HEK293 (cell line): ENCODE results near the gene PYY.

Experiments used
- OSR2 ChIP-seq: fragments of 450-650 bp; formaldehyde crosslinking; IDR thresholded peaks from 2 replicates; pipeline ENCODE4 v1.5.1; 2016; ENCODE audit warnings: missing biosample characterization, missing genetic modification characterization
- OVOL3 ChIP-seq: fragments of 450-650 bp; formaldehyde crosslinking; IDR thresholded peaks from 2 replicates; pipeline ENCODE4 v1.5.1; 2016; ENCODE audit warnings: missing biosample characterization, missing genetic modification characterization
- SETDB1 ChIP-seq: IDR thresholded peaks from one replicate; pipeline ENCODE4 v1.6.1; 2017; ENCODE audit warnings: mild to moderate bottlenecking, low read length, moderate library complexity, mixed read lengths; ENCODE audit not compliant: insufficient read length
- SP7 ChIP-seq: fragments of 450-650 bp; formaldehyde crosslinking; IDR thresholded peaks from 2 replicates; pipeline ENCODE4 v1.5.1; 2016; ENCODE audit warnings: missing biosample characterization, missing genetic modification characterization
- YY2 ChIP-seq: fragments of 450-650 bp; formaldehyde crosslinking; IDR thresholded peaks from 2 replicates; pipeline ENCODE4 v1.5.1; 2016; ENCODE audit warnings: missing biosample characterization, missing genetic modification characterization
- ZBTB10 ChIP-seq: fragments of 450-650 bp; formaldehyde crosslinking; IDR thresholded peaks from 2 replicates; pipeline ENCODE4 v1.5.1; 2016; ENCODE audit warnings: missing biosample characterization, missing genetic modification characterization
- ZBTB21 ChIP-seq: fragments of 450-650 bp; formaldehyde crosslinking; IDR thresholded peaks from 2 replicates; pipeline ENCODE4 v1.5.1; 2017; ENCODE audit warnings: missing biosample characterization, missing genetic modification characterization
- ZBTB44 ChIP-seq: fragments of 450-650 bp; IDR thresholded peaks from 2 replicates; pipeline ENCODE4 v1.5.1; 2018; ENCODE audit warnings: missing biosample characterization, mild to moderate bottlenecking, missing genetic modification characterization
- ZBTB7A ChIP-seq: fragments of 450-650 bp; formaldehyde crosslinking; IDR thresholded peaks from 2 replicates; pipeline ENCODE4 v1.5.1; 2016; ENCODE audit warnings: low read depth, missing biosample characterization, missing genetic modification characterization
- ZFHX2 ChIP-seq: fragments of 450-650 bp; formaldehyde crosslinking; conservative IDR thresholded peaks from 2 replicates; pipeline ENCODE4 v1.5.1; 2016; ENCODE audit warnings: missing biosample characterization, missing genetic modification characterization
- ZFP41 ChIP-seq: fragments of 450-650 bp; formaldehyde crosslinking; IDR thresholded peaks from 2 replicates; pipeline ENCODE4 v1.5.1; 2016; ENCODE audit warnings: missing biosample characterization, missing genetic modification characterization, borderline replicate concordance
- ZNF114 ChIP-seq: fragments of 450-650 bp; formaldehyde crosslinking; IDR thresholded peaks from 2 replicates; pipeline ENCODE4 v1.5.0; 2017; ENCODE audit warnings: missing biosample characterization, missing genetic modification characterization
- ZNF138 ChIP-seq: fragments of 450-650 bp; formaldehyde crosslinking; IDR thresholded peaks from 2 replicates; pipeline ENCODE4 v1.5.1; 2016; ENCODE audit warnings: missing biosample characterization, missing genetic modification characterization, borderline replicate concordance
- ZNF148 ChIP-seq: fragments of 450-650 bp; formaldehyde crosslinking; IDR thresholded peaks from 2 replicates; pipeline ENCODE4 v1.5.0; 2017; ENCODE audit warnings: missing biosample characterization, missing genetic modification characterization, borderline replicate concordance
- ZNF174 ChIP-seq: fragments of 450-650 bp; formaldehyde crosslinking; IDR thresholded peaks from 2 replicates; pipeline ENCODE4 v1.5.0; 2017; ENCODE audit warnings: missing biosample characterization, mild to moderate bottlenecking, missing genetic modification characterization
- ZNF184 ChIP-seq: fragments of 450-650 bp; IDR thresholded peaks from 2 replicates; pipeline ENCODE4 v1.5.1; 2018; ENCODE audit warnings: missing biosample characterization, mild to moderate bottlenecking, missing genetic modification characterization
- ZNF202 ChIP-seq: fragments of 450-650 bp; formaldehyde crosslinking; IDR thresholded peaks from 2 replicates; pipeline ENCODE4 v1.5.1; 2016; ENCODE audit warnings: missing biosample characterization, missing genetic modification characterization, borderline replicate concordance
- ZNF302 ChIP-seq: fragments of 450-650 bp; formaldehyde crosslinking; IDR thresholded peaks from 2 replicates; pipeline ENCODE4 v1.5.1; 2016; ENCODE audit warnings: missing biosample characterization, missing genetic modification characterization, low read depth
- ZNF324 ChIP-seq: fragments of 450-650 bp; formaldehyde crosslinking; IDR thresholded peaks from 2 replicates; pipeline ENCODE4 v1.5.1; 2016; ENCODE audit warnings: missing biosample characterization, missing genetic modification characterization
- ZNF510 ChIP-seq: fragments of 450-650 bp; formaldehyde crosslinking; IDR thresholded peaks from 2 replicates; pipeline ENCODE4 v1.5.1; 2018; ENCODE audit warnings: mild to moderate bottlenecking, missing genetic modification characterization, missing biosample characterization; ENCODE audit not compliant: insufficient replicate concordance
- ZNF529 ChIP-seq: fragments of 450-650 bp; formaldehyde crosslinking; IDR thresholded peaks from 2 replicates; pipeline ENCODE4 v1.5.1; 2017; ENCODE audit warnings: missing genetic modification characterization, missing biosample characterization; ENCODE audit not compliant: insufficient replicate concordance
- ZNF549 ChIP-seq: fragments of 450-650 bp; IDR thresholded peaks from 2 replicates; pipeline ENCODE4 v1.5.1; 2018; ENCODE audit warnings: missing biosample characterization, missing genetic modification characterization, mild to moderate bottlenecking, inconsistent platforms, moderate library complexity
- ZNF837 ChIP-seq: fragments of 450-650 bp; formaldehyde crosslinking; IDR thresholded peaks from 2 replicates; pipeline ENCODE4 v1.5.1; 2016; ENCODE audit warnings: missing biosample characterization, missing genetic modification characterization
- ZSCAN16 ChIP-seq: fragments of 450-650 bp; formaldehyde crosslinking; IDR thresholded peaks from 2 replicates; pipeline ENCODE4 v1.5.1; 2016; ENCODE audit warnings: missing biosample characterization, missing genetic modification characterization
- TF ChIP-seq, protein P1 (sequence below): fragments of 450-650 bp; formaldehyde crosslinking; IDR thresholded peaks from 2 replicates; pipeline ENCODE4 v1.5.1; 2016; ENCODE audit warnings: missing biosample characterization, missing genetic modification characterization
- TF ChIP-seq, protein P2 (sequence below): fragments of 450-650 bp; formaldehyde crosslinking; IDR thresholded peaks from 2 replicates; pipeline ENCODE4 v1.5.1; 2016; ENCODE audit warnings: missing biosample characterization, missing genetic modification characterization

The PYY gene

DNA sequence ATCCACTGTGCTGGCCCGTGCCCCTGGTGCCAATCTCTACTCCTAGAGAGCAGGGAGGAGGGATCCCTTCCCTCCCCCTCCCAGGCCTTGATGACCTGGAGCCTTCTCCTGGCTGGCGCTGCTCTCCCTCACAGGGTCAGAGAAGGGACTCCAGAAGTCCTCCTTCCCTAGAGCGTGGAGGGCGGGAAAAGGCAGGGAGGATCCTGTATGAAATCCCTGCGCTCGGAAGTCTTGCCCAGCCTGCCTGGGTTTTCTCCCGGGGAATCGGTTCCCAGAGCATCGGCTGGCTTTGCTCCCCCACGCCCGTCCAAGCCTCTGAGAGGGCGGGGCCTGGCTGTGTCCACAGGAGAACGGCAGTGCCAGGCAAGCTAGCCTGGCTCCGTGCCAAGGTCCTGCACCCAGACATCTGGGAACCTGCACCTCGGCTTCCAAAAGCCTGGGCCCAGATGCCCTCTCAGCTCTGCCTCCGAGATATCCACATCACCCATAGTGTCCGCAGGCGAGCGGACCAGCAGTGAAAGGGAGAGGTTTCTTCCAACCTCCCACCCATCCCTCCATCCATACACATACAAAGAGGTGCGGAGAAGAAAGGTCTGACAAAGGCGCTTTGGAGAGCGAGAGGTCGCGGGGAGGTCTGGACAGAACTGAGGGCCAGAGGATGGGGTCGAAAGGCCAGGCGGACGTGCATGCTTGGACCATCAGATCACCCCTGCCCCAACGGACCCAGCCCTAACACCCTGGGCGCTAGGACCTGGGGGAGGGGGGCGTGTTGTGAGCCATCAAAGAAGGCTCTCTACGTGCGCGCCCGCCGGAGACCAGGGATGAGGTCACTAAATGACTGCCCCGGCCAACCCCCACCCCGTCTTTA, 47.5 kb downstream of the PYY start (continued):
- TF ChIP-seq ZBTB7A (tag by site-specific recombination) (no peak), ZSCAN16 (tag by site-specific recombination) (no peak), ZFHX2 (tag by site-specific recombination) (peak; percentile 58), ZNF549 (tag by site-specific recombination) (no peak), ZNF184 (peak; percentile 44; the same call in 1 of the 2 replicates), YY2 (0 out of 2 replicates have a peak, but pooled peaks have one; percentile 15), SETDB1 (no peak), ZNF510 (no peak), ZNF302 (no peak), ZNF174 (tag by site-specific recombination) (no peak), OVOL3 (tag by site-specific recombination) (no peak), ZNF324 (peak; percentile 8; the same call in 1 of the 2 replicates), ZBTB21 (peak; percentile 68; the same call in 1 of the 2 replicates), ZNF114 (tag by site-specific recombination) (no peak), ZBTB10 (tag by site-specific recombination) (peak; percentile 38; the same call in 1 of the 2 replicates), ZNF138 (tag by site-specific recombination) (no peak), SP7 (tag by site-specific recombination) (peak; percentile 66), ZNF148 (tag by site-specific recombination) (no peak), ZNF837 (tag by site-specific recombination) (no peak), ZFP41 (no peak), ZNF202 (tag by site-specific recombination) (no peak), ZBTB44 (tag by site-specific recombination) (no peak), OSR2 (no peak), ZNF529 (tag by site-specific recombination) (no peak)
- TF ChIP-seq, protein P1, sequence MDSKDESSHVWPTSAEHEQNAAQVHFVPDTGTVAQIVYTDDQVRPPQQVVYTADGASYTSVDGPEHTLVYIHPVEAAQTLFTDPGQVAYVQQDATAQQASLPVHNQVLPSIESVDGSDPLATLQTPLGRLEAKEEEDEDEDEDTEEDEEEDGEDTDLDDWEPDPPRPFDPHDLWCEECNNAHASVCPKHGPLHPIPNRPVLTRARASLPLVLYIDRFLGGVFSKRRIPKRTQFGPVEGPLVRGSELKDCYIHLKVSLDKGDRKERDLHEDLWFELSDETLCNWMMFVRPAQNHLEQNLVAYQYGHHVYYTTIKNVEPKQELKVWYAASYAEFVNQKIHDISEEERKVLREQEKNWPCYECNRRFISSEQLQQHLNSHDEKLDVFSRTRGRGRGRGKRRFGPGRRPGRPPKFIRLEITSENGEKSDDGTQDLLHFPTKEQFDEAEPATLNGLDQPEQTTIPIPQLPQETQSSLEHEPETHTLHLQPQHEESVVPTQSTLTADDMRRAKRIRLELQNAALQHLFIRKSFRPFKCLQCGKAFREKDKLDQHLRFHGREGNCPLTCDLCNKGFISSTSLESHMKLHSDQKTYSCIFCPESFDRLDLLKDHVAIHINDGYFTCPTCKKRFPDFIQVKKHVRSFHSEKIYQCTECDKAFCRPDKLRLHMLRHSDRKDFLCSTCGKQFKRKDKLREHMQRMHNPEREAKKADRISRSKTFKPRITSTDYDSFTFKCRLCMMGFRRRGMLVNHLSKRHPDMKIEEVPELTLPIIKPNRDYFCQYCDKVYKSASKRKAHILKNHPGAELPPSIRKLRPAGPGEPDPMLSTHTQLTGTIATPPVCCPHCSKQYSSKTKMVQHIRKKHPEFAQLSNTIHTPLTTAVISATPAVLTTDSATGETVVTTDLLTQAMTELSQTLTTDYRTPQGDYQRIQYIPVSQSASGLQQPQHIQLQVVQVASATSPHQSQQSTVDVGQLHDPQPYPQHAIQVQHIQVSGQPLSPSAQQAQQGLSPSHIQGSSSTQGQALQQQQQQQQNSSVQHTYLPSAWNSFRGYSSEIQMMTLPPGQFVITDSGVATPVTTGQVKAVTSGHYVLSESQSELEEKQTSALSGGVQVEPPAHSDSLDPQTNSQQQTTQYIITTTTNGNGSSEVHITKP (tag by site-specific recombination), result peak; percentile 97
- TF ChIP-seq, protein P2, sequence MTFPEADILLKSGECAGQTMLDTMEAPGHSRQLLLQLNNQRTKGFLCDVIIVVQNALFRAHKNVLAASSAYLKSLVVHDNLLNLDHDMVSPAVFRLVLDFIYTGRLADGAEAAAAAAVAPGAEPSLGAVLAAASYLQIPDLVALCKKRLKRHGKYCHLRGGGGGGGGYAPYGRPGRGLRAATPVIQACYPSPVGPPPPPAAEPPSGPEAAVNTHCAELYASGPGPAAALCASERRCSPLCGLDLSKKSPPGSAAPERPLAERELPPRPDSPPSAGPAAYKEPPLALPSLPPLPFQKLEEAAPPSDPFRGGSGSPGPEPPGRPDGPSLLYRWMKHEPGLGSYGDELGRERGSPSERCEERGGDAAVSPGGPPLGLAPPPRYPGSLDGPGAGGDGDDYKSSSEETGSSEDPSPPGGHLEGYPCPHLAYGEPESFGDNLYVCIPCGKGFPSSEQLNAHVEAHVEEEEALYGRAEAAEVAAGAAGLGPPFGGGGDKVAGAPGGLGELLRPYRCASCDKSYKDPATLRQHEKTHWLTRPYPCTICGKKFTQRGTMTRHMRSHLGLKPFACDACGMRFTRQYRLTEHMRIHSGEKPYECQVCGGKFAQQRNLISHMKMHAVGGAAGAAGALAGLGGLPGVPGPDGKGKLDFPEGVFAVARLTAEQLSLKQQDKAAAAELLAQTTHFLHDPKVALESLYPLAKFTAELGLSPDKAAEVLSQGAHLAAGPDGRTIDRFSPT (tag by site-specific recombination), result peak; percentile 71
